GM12801 (cell line): ENCODE results near the gene SCN4A.

Experiments
- CTCF ChIP-seq: IDR thresholded peaks from one replicate; pipeline ENCODE4 v1.5.1; 2011; ENCODE audit warnings: control low read depth; ENCODE audit not compliant: insufficient read length; ENCODE audit errors: extremely low read depth

Gene SCN4A

GRCh38 chr17:63939401-63939800 lies 33.3 kb downstream of the SCN4A start:
- no peak for TF ChIP-seq CTCF

- TF ChIP-seq CTCF: no peak
These were observed 34.8 kb downstream of the SCN4A start for GRCh38 chr17:63937920-63938319.

DNA sequence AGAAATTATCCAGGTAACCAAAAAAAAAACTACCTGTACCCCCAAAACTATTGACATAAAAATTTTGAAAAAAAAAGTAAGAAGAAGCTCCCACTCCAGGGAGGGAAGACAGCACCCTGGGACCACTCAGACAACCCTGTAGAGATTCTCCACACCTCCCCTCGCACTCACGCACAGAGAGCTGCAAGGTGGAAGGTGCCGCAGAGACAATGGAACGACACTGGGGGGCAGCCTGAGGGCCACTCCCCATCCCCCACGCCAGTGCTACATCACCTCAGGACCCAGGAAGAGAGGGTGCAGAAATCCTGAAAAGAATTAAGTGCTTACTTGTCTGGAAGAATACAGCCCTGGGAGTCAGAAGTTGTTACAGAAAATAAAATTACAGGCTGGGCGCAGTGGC lies 35.4 kb downstream of the SCN4A start:
- no peak for TF ChIP-seq CTCF

DNA sequence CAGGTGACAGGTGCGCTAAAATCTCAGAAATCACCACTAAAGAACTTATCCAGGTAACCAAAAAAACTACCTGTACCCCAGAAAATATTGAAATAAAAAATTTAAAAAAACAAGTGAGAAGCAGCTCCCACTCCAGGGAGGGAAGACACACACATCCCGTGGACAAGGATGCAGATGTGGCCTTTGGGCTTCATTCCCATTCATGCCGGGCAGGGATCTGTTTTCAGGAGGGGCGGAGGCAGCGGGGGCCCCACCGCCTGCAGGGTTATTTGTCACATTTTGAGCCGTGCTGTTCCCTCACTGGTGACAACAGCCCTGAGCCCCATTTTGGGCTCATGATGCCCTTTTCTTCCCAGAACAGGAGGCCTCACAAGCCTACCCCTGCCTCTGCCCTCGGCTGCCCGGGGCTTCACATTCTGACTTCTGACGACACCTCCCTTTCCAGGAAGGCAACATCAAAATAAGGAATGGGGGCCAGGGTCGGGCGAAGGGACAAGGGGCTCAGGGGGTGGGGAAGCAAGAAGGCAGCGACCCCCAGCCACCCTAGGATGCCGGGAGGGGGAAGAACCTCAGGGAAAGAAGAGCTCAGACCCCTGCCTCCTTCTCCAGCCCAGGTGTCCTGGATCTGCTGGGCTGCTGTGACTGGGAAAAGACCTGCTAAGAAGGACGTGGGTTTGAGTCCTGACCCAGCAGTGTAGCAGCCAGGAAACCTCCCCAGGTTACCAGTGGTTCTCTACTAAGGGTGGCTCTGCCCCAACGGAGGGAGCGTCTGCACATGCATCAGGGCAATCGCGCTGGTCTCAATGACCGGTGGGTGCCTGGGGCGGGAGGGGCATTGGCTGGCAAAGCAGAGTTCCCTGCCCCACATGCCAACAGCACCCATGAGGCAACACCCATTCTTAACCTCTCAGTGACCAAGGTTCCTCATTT lies 38.3 kb downstream of the SCN4A start:
- no peak for TF ChIP-seq CTCF

GRCh38 chr17:63933598-63933997 lies 39.1 kb downstream of the SCN4A start:
- no peak for TF ChIP-seq CTCF

DNA sequence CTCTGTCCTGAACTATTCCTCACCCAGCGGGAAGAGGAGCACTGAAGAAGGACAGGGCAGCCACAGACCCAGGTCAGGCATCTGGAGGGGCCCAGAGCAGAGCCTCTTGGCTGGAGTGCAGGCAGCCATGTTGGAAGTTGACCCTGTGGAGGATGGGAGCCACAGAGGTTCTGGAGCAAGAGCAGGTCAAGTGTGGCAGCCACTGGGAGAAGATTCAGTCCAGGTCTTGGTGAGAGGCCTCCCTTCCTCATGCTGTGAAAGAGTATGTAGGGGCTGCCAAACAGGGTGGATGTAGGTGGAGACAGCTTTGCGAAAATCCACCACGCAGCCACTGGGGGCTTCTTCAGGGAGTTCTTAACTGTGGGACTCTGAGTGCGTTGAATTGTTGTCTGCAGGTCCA lies 40.0 kb downstream of the SCN4A start:
- no peak for TF ChIP-seq CTCF

DNA sequence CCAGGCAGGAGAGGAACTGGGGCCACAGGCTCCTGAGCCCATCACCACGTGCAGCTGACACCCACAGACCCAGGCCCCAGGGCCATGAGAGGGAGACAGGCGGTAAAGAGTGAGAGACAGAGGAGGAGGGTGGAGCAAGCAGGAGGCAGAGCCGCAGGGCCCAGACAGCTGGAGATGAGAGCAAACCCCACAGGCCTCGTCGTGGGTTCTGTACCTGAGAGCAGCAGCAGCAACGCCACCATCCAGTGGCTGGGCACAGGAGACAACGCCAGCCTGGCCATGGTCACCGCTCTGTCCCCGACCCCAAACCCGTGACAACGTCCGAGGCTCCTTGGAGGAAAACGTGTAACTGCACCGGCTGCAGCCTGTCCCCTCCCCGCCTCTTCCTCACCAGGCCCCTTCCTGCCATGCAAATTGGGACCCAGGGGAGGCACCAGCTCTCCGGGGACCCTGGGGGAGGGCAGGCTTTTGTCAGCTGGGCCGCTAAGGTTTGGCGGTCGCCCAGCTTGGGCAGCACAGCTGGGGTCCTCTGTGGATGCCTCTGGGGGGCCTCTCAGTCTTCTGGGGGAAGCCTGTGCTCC lies 40.6 kb downstream of the SCN4A start, which contains the start of gene CD79B:
Gene CD79B (minus strand): TSS at position 351 of the 581 bp plus-strand sequence. CDS start 70 bp downstream, at position 281.
- no peak for TF ChIP-seq CTCF
